GM04504 (cell line): Measurements from ENCODE around the gene FNTB.

Source experiments
- DNase-seq: peaks from one replicate; pipeline ENCODE4 v3.0.0-alpha.2; 2012; ENCODE audit warnings: low read depth

The FNTB gene

GRCh38 chr14:64986648-64987437 is at the start of gene FNTB:
Gene FNTB, plus strand, starts transcription at chr14:64986895. Its CDS starts 59 bp downstream, at chr14:64986954.
- DNase-seq, result peak; percentile 91

GRCh38 chr14:64937171-64937820 is 49.4 kb upstream of the FNTB start:
- DNase-seq, result no peak

- DNase-seq, result no peak
Observed at GRCh38 chr14:64937821-64938193, 48.9 kb upstream of the FNTB start.

- DNase-seq, result no peak
Observed at GRCh38 chr14:64938972-64939816, 47.5 kb upstream of the FNTB start.

GRCh38 chr14:64939817-64940190 is 46.9 kb upstream of the FNTB start:
- no peak for DNase-seq

GRCh38 chr14:64940336-64940910 is 46.3 kb upstream of the FNTB start:
- no peak for DNase-seq

- DNase-seq, result no peak
Observed at GRCh38 chr14:64942531-64943111, 44.1 kb upstream of the FNTB start, which contains the start of gene GPX2. Gene GPX2, minus strand, starts transcription at chr14:64942745. Its CDS starts 19 bp downstream, at chr14:64942726.

- DNase-seq, result no peak
Observed at GRCh38 chr14:64943556-64943955, 43.1 kb upstream of the FNTB start.

- no peak for DNase-seq
Observed at GRCh38 chr14:64944041-64944440, 42.7 kb upstream of the FNTB start.

- no peak for DNase-seq
Observed at GRCh38 chr14:64944861-64945260, 41.8 kb upstream of the FNTB start.

GRCh38 chr14:64945431-64946178 is 41.1 kb upstream of the FNTB start:
- no peak for DNase-seq

- no peak for DNase-seq
Observed at GRCh38 chr14:64946310-64947045, 40.2 kb upstream of the FNTB start.

- no peak for DNase-seq
Observed at GRCh38 chr14:64947710-64948611, 38.7 kb upstream of the FNTB start.

GRCh38 chr14:64948612-64949210 is 38.0 kb upstream of the FNTB start:
- no peak for DNase-seq

GRCh38 chr14:64950889-64951288 is 35.8 kb upstream of the FNTB start:
- no peak for DNase-seq

GRCh38 chr14:64951291-64951690 is 35.4 kb upstream of the FNTB start:
- no peak for DNase-seq

- DNase-seq, result no peak
Observed at GRCh38 chr14:64951724-64952123, 35.0 kb upstream of the FNTB start.

- DNase-seq, result no peak
Observed at GRCh38 chr14:64952598-64953309, 33.9 kb upstream of the FNTB start.
